Stimulated activated CD4-positive, alpha-beta T cell treated with anti-CD3 and anti-CD28 coated beads, Interleukin-4, amount 100 ng/mL, for 1 hour (primary cell): ENCODE data around the gene KDM4C.

Source experiments
- DNase-seq: peaks from one replicate; pipeline ENCODE4 v3.0.0-alpha.2; 2020

The KDM4C gene

GRCh38 chr9:6870650-6871477 is 113.1 kb downstream of the KDM4C start:
- DNase-seq: no peak

DNA sequence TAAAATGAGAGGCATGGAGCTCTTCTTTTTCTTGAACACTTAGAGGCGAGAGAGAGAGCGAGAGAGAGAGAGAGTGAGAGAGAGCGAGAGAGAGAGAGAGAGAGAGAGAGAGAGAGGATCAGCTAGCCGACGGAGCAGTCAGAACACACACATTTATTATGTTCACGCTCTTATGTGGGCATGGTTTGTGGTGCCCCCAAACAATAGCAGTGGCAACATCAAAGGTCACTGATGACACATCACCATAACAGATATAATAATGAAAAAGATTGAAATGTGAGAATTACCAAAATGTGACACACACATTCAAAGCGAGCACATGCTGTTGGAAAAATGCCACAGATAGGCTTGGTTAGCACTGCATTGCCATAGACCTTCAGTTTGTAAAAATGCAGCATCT is 116.1 kb downstream of the KDM4C start:
- DNase-seq: no peak

DNA sequence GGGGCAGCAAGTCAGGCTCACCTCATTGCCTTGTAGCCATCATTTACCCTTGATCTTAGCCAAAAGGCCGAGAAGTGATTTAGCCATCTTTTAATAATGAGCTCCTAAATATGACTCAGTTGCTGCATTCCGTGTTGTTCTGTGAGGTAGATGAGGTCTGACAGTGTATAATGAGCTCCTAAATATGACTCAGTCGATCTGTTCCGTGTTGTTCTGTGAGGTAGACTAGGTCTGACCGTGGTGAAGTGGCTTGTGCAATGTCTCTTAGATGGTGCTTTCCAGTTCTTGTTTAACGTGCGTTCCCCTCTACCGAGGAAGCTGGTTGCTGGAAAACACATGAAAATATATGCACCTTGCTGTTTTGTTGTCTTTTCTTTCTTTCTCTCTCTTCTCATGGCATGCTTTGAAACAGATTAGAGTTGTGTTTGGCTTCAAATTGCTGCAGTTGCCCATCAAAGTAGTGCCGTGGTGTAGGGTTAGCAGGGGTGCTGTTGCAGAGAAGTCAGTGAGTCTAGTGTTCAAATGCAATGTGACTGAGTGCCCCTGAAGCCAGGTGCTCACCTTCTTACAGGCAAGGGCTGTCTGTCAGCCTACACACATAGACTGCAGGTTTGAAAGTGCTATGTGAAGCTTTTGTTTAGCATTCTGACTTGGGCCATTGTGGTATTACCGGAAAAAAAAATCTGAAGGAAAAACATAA is 118.6 kb downstream of the KDM4C start:
- DNase-seq: no peak

GRCh38 chr9:6877671-6878161 is 119.9 kb downstream of the KDM4C start:
- DNase-seq: no peak

- no peak for DNase-seq
Measured at GRCh38 chr9:6880626-6881025, 122.9 kb downstream of the KDM4C start.

GRCh38 chr9:6884101-6884500 is 126.3 kb downstream of the KDM4C start:
- DNase-seq: no peak

GRCh38 chr9:6884990-6885389 is 127.2 kb downstream of the KDM4C start:
- no peak for DNase-seq

DNA sequence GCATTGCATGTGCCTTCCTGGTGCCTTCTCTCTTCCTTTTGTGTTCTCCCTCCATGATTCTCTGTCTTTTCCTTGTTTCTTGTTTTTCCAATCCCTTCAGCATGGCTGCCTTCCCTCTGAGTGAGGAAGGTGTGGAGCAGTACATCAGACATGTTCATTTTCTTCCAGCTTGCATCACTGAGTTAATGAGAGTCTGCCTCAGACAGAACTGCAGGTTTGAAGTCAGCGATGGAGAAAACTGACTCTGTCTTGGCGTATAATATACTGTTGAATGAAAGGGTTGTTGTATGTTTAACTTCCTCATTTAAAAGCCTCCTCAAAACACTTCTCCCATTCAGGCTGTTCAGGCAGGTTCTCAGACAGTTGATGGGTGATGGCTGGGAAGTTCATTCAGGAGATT is 129.3 kb downstream of the KDM4C start:
- DNase-seq: no peak

DNA sequence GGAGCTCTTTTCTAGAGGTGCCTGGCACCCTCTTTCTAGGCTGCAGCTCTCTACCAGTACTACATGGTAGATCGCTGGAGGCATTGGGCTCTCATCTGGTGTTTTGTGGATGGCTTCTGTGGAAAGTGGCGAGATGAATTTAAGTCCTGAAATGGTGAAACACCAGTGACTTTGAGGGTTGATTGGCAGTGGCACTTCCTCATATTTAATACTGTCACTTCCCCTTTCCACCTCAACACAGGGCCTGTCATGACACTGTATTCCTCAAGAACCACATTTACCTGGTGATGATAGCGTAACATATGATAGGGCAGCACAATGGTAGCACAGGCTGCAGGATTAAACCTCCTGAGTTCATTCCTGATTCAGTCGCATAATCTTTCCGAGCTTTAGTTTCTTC is 132.1 kb downstream of the KDM4C start:
- DNase-seq: no peak

- no peak for DNase-seq
Measured at GRCh38 chr9:6893350-6894131, 135.8 kb downstream of the KDM4C start.

- DNase-seq: no peak
Measured at GRCh38 chr9:6894135-6894534, 136.4 kb downstream of the KDM4C start.

DNA sequence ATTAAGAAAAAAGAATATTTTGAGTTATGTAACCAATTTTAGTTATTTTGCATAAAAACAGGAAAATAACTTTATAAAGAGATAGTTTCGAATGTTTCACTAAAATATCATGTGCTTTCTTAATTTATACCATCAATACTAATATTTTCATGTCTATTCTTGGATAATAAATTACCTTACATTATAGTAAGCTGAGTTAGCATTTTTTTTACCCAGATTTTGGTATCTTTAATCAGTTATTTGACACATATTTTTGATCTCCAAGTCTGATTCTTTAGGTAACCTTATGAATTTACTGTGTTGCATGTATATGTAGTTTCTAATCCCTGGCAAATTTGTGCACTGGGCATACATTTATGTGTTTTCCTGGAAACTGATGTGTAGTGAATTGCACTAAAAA is 138.0 kb downstream of the KDM4C start:
- DNase-seq: no peak

DNA sequence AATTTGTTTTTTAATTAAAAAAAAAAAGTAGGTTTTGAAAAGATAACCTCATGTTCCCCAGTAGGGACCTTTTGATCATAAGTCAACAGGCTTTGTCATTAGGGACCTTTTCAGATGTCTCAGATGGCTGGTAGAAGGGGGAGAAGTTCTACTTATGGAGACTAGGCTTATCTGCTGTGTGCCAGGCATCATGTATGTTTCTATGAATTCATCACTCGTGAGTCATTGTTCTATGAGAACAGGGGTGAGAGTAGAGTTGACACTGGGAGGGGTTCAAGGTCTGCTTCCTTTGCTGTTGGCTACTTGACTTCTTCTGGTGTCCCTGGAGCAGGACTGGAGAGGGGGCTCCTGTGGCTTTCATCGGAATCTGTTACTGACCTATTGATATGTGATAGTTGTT is 138.8 kb downstream of the KDM4C start:
- no peak for DNase-seq

DNA sequence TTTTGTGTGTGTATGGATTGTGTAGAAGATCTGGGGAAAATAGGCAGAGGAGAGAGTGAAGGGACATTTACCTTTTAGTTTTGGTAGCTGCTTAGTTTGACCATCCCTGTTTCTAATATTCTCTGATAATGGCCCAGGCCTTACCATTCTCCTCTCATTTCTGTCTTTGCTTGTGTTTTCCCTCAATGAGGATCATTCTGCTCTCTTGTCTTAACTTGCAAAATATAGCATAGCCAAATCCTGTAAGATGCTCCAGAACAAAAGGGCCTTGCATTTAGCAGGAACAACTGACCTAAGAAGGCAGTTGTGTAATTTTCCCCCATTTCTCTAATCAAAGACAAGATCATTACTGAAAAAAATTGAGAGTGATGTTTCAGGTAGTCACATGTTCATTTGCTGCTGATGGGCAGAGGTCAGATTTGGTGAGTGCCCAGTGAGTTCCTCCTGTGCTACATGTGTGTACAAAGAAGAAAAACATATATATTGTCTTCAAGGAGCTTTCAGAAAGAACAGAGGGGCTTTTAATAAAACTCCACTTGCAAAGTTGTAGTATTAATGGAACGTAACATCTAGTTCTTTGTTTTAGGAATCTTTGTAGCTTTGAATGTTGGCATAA is 139.5 kb downstream of the KDM4C start:
- DNase-seq: no peak

DNA sequence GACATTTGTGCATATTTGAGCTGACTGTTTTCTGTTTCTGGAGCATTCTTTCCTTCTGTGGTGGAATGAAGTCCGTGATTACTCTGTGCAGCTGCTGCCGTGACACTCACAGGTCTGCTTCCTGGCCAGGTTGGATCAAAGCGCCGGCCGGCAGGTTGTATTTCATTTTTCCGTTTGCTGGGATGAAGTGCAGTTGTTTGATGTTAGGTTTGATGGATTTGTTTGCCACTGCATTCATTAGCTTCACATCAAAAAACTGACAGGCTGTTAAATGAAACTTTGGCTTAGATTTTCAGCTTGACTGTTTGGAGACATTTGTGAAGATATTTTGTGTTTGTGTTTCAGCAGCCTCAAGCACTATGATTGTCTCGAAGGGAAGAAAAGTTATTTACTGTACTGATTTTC is 140.1 kb downstream of the KDM4C start:
- no peak for DNase-seq

- DNase-seq: no peak
Measured at GRCh38 chr9:6899274-6899673, 141.5 kb downstream of the KDM4C start.

- DNase-seq: no peak
Measured at GRCh38 chr9:6900440-6900883, 142.7 kb downstream of the KDM4C start.

GRCh38 chr9:6901180-6901579 is 143.4 kb downstream of the KDM4C start:
- DNase-seq: no peak

- DNase-seq: no peak
Measured at GRCh38 chr9:6902423-6902822, 144.7 kb downstream of the KDM4C start.

- DNase-seq: no peak
Measured at GRCh38 chr9:6904371-6904770, 146.6 kb downstream of the KDM4C start.

GRCh38 chr9:6905850-6906375 is 148.1 kb downstream of the KDM4C start:
- DNase-seq: no peak

GRCh38 chr9:6907772-6908381 is 150.1 kb downstream of the KDM4C start:
- no peak for DNase-seq
